AG04450 (cell line): Measurements from ENCODE around the gene ARHGAP22. TPM values are rescaled to one million over a fixed set of nuclear protein-coding genes. Genes with fewer than 3 reads are reported as not detected.

Experiments used
- CTCF ChIA-PET: fragments of 300-600, 350-600 bp; formaldehyde crosslinking; extraction: SDS; loops from one replicate; lab custom pipeline; 2022; ENCODE audit warnings: antibody characterized with exemption, inconsistent platforms; lab: Charles Lee
- POLR2A ChIA-PET: fragments of 350-600 bp; formaldehyde crosslinking; extraction: SDS; loops from one replicate; lab custom pipeline; 2021; ENCODE audit warnings: antibody characterized with exemption, inconsistent platforms; lab: Yijun Ruan, JAX
- DNase-seq: peaks from one replicate; pipeline ENCODE4 v3.0.0-alpha.2; 2011; ENCODE audit warnings: low read depth, low spot score
- H3K27ac ChIP-seq: one replicate; pipeline ENCODE4 v1.5.1; 2012; ENCODE audit warnings: low read depth, low read length, control low read depth
- H3K27me3 ChIP-seq: one replicate; pipeline ENCODE4 v1.6.0; 2012; ENCODE audit warnings: low read length; ENCODE audit not compliant: control insufficient read depth, insufficient read depth
- H3K4me3 ChIP-seq: 2 replicates; pipeline ENCODE4 v1.5.1; 2011; ENCODE audit warnings: mild to moderate bottlenecking, low read depth, low read length, control low read depth
- H3K9me3 ChIP-seq: 2 replicates; pipeline ENCODE4 v1.5.1; 2012; ENCODE audit warnings: low read length; ENCODE audit not compliant: control insufficient read depth, insufficient read depth
- polyA plus RNA-seq: library from polyadenylated mRNA; depleted of rRNA; stranded (reverse); fragments of >200 nt; gene quantifications from 2 replicates; pipeline ENCODE4 v1.2.3, GENCODE V29; 2011
- TF ChIP-seq, protein P1 (sequence below): IDR thresholded peaks from 2 replicates; pipeline ENCODE4 v1.5.1; 2011; ENCODE audit warnings: low read depth, low read length, control low read depth, inconsistent platforms

The ARHGAP22 gene
- polyA plus RNA-seq, 1 experiment, result 8.2 TPM

GRCh38 chr10:48638158-48638557 is 33.3 kb upstream of the ARHGAP22 start:
- TF ChIP-seq, protein P1, sequence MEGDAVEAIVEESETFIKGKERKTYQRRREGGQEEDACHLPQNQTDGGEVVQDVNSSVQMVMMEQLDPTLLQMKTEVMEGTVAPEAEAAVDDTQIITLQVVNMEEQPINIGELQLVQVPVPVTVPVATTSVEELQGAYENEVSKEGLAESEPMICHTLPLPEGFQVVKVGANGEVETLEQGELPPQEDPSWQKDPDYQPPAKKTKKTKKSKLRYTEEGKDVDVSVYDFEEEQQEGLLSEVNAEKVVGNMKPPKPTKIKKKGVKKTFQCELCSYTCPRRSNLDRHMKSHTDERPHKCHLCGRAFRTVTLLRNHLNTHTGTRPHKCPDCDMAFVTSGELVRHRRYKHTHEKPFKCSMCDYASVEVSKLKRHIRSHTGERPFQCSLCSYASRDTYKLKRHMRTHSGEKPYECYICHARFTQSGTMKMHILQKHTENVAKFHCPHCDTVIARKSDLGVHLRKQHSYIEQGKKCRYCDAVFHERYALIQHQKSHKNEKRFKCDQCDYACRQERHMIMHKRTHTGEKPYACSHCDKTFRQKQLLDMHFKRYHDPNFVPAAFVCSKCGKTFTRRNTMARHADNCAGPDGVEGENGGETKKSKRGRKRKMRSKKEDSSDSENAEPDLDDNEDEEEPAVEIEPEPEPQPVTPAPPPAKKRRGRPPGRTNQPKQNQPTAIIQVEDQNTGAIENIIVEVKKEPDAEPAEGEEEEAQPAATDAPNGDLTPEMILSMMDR, result no peak
- POLR2A ChIA-PET, result no interaction called here
- Histone ChIP-seq H3K27me3 (no peaks in the 10 kb centered on the region), H3K27ac (no peak overlapping the region), H3K4me3 (no peak overlapping the region), H3K9me3 (no peaks in the 10 kb centered on the region)
- CTCF ChIA-PET, result interaction anchor here (1.5 to 13.7 kb wide), 3 partner anchors 19 to 30 kb away, joined by 7 to 141 read pairs (median 7); no protein-coding TSS in a partner anchor
- no peak for DNase-seq

GRCh38 chr10:48636901-48637300 is 32.0 kb upstream of the ARHGAP22 start:
- Histone ChIP-seq H3K27me3 (no peaks in the 10 kb centered on the region), H3K9me3 (no peaks in the 10 kb centered on the region), H3K4me3 (no peak overlapping the region), H3K27ac (no peak overlapping the region)
- POLR2A ChIA-PET, result no interaction called here
- TF ChIP-seq, protein P1, result no peak
- no peak for DNase-seq
- CTCF ChIA-PET, result interaction anchor here (0.7 to 13.7 kb wide), 4 partner anchors 20 to 282 kb away, joined by 4 to 141 read pairs (median 8); no protein-coding TSS in a partner anchor

DNA sequence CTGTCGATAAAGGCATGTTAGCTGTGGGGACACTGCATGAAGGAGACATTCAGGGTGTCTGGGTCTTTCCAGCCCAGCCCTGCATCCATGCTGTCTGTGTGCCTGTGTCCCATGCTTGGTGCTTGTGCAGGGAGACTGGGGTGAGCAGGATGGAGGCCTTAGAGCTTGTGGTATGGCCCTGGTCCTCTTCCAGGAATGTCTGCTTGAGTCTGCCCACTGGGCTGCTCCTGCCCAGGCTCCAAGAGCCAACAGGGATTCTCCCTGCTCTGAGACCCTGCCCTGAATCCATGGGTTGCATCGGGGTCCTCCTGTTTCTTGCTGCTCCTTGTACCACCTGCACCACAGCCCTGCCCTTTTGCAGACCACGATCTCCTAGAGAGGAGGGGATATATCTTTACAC is 31.4 kb upstream of the ARHGAP22 start:
- ChIA-PET CTCF (interaction anchor here (1.8 to 13.7 kb wide), 2 partner anchors 20 to 83 kb away, joined by 8 to 141 read pairs; no protein-coding TSS in a partner anchor), POLR2A (no interaction called here)
- H3K4me3 ChIP-seq, result no peak overlapping the region
- DNase-seq, result no peak
- TF ChIP-seq, protein P1, result no peak
- no peaks in the 10 kb centered on the region for H3K9me3 ChIP-seq
- H3K27ac ChIP-seq, result peak overlapping the region; percentile 11
- H3K27me3 ChIP-seq, result no peaks in the 10 kb centered on the region

DNA sequence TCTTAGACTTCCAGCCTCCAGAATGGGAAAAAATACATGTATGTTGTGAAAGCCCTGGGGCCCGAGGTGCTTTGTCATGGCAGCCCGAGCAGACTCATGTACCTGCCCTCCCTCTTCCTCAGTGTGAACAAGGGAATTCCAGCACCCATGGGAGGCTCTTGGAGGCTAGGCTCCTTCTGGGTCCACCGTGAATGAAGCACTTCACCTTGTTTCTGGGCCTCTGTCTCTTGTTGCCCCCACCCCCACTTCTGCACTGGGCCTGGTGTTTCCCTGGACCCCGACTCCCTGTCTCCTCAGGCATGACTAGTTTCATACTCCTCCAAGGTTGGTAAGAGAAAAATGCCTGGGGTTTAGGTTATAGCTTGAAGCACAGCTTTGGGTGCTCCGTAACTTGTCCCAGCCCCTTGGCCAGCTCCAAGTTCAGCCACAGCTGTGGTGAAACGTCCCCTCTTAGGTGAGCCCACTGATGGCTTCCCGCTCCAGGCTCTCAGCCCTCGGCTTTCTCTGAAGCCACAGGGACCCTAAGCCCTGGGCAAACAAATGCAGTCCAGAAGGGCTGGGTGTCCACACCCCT is 30.2 kb upstream of the ARHGAP22 start:
- Histone ChIP-seq H3K4me3 (no peak overlapping the region), H3K27ac (peak overlapping the region; percentile 68), H3K27me3 (no peaks in the 10 kb centered on the region), H3K9me3 (no peaks in the 10 kb centered on the region)
- POLR2A ChIA-PET, result interaction anchor here (2.0 kb wide), 1 partner anchor 28 kb away, joined by 7 read pairs; no protein-coding TSS in a partner anchor
- TF ChIP-seq, protein P1, result no peak
- CTCF ChIA-PET, result interaction anchor here (1.0 to 13.7 kb wide), 4 partner anchors 20 to 33 kb away, joined by 3 to 141 read pairs (median 6); no protein-coding TSS in a partner anchor
- DNase-seq, result no peak
